HFFc6 (cell line): ENCODE data around the gene KXD1. TPM values are rescaled to one million over a fixed set of nuclear protein-coding genes. Genes with fewer than 3 reads are reported as not detected.

Experiments
- DNase-seq: peaks from one replicate; pipeline ENCODE4 v3.0.0-alpha.2; 2018
- H3K27ac Mint-ChIP-seq: 2 replicates; pipeline ENCODE4 v1.8.0; 2020; ENCODE audit warnings: mild to moderate bottlenecking, mixed read lengths
- H3K27me3 Mint-ChIP-seq: 2 replicates; pipeline ENCODE4 v1.8.0; 2021; ENCODE audit warnings: mild to moderate bottlenecking, moderate library complexity, mixed read lengths; ENCODE audit not compliant: insufficient read depth
- H3K36me3 Mint-ChIP-seq: 2 replicates; pipeline ENCODE4 v1.8.0; 2021; ENCODE audit warnings: low read depth, mixed read lengths
- H3K4me1 Mint-ChIP-seq: 2 replicates; pipeline ENCODE4 v1.8.0; 2020; ENCODE audit warnings: low read depth, mixed read lengths
- H3K4me3 Mint-ChIP-seq: 2 replicates; pipeline ENCODE4 v1.8.0; 2020; ENCODE audit warnings: mild to moderate bottlenecking, moderate library complexity, mixed read lengths
- H3K9me3 Mint-ChIP-seq: 2 replicates; pipeline ENCODE4 v1.8.0; 2020; ENCODE audit warnings: mild to moderate bottlenecking, mixed read lengths
- total RNA-seq, 6 experiments: library from RNA; stranded (reverse); fragmentation: NEBNext Ultra II Directional; extraction: Animal tissue kit (Norgen Biotek cat#: 25700); gene quantifications; 2 replicates in 1 of 6; 3 replicates in 5 of 6; pipeline ENCODE4 v1.2.3, GENCODE V29; 2021
- TF ChIP-seq, protein P1 (sequence below): fragments of 200-600 bp; sonication (generic); IDR thresholded peaks from 2 replicates; pipeline ENCODE4 v1.5.0; 2021; ENCODE audit warnings: antibody characterized with exemption, mild to moderate bottlenecking

KXD1 gene
- total RNA-seq, 6 experiments from 2014 or later: 109 to 123 (median 115) TPM

- Mint-ChIP-seq H3K27me3 (peaks cover 3% of the 10 kb centered on the region), H3K27ac (peak within 1 kb of the TSS; percentile 86), H3K4me1 (peaks cover 25% of the 10 kb centered on the region), H3K9me3 (no peaks in the 10 kb centered on the region), H3K4me3 (peak within 1 kb of the TSS; percentile 88), H3K36me3 (peaks cover 7% of the 10 kb centered on the region; the same call in 1 of the 2 replicates)
- TF ChIP-seq, protein P1, sequence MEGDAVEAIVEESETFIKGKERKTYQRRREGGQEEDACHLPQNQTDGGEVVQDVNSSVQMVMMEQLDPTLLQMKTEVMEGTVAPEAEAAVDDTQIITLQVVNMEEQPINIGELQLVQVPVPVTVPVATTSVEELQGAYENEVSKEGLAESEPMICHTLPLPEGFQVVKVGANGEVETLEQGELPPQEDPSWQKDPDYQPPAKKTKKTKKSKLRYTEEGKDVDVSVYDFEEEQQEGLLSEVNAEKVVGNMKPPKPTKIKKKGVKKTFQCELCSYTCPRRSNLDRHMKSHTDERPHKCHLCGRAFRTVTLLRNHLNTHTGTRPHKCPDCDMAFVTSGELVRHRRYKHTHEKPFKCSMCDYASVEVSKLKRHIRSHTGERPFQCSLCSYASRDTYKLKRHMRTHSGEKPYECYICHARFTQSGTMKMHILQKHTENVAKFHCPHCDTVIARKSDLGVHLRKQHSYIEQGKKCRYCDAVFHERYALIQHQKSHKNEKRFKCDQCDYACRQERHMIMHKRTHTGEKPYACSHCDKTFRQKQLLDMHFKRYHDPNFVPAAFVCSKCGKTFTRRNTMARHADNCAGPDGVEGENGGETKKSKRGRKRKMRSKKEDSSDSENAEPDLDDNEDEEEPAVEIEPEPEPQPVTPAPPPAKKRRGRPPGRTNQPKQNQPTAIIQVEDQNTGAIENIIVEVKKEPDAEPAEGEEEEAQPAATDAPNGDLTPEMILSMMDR: no peak
- peak; percentile 75 for DNase-seq
Observed at GRCh38 chr19:18542941-18543813, 14.5 kb upstream of the KXD1 start, which contains the start of gene FKBP8. Gene FKBP8, minus strand, starts transcription at chr19:18543573. Its CDS starts 1,603 bp downstream, at chr19:18541970.

DNA sequence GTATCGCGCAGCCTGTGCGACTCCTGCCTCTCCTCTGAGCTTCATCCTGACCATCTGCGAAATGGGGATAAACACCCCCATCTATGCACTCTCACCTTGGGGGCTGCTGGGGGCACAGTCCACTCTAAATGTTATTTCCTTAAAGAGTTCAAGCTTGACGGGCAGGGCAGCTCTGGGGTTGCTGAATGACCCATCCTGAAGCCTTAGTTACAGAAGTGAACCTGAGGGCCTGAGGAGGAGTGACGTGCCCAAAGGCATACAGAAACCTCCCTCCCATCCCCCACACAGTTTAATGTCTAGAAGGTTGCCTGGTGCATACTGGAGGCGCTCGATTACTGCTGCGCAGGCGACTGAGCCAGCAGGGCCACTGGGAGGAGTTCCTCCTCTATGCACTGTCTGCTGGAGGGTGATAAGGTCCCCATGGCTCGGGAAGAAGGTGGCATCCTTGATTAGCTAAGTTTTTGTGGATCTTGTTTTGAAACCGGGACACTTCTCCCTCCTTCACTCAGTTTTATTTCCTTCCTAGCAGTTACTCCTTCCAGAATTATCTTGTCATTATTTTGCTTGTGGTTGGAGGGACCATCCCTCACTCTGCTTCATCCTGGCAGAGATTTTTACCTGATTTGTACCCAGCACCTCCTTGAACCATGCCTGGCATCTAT, 13.7 kb upstream of the KXD1 start:
- Mint-ChIP-seq H3K36me3 (peaks cover 7% of the 10 kb centered on the region; the same call in 1 of the 2 replicates), H3K4me3 (peak overlapping the region; percentile 85), H3K9me3 (no peaks in the 10 kb centered on the region), H3K27me3 (peaks cover 3% of the 10 kb centered on the region), H3K4me1 (peaks cover 25% of the 10 kb centered on the region), H3K27ac (peak overlapping the region; percentile 77)
- DNase-seq: peak; percentile 52
- TF ChIP-seq, protein P1: no peak

DNA sequence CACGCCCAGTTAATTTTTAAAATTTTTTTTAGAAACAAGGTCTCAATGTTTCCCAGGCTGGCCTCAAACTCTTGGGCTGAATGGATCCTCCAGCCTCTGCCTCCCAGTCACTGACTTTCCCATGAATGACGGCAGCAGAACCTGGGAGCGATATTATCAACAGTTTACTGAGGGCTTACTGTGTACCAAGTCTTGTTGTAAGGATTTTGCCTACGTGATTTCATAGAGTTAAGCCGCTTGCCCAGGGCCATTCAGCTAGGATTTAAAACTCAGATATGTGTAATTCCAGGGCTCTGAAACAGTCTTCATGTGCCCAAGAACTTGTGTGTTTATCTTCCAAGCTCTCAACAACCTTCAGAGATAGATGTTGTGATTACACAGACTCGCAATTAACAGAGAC, 6.0 kb upstream of the KXD1 start:
- Mint-ChIP-seq H3K9me3 (no peaks in the 10 kb centered on the region), H3K4me1 (no peaks in the 10 kb centered on the region), H3K27ac (no peak overlapping the region), H3K4me3 (no peak overlapping the region), H3K36me3 (no peaks in the 10 kb centered on the region), H3K27me3 (peaks cover 2% of the 10 kb centered on the region)
- TF ChIP-seq, protein P1: no peak
- DNase-seq: no peak

DNA sequence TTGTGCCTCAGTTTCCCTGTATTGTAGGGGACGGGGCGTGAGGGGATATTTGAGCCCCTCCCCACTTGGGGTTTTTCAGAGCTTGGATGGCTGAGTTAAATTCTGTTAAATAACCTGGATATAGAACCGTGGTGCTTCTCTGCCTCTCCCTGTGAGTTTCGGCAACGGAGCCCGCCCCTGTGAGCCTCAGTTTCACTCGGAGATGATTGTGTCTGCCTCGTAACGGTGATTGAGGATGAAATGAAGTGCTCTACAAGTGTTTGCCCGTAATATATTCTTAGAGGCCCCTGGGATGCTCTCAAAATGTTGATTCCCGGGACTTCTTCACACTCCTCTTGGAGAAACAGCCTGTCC, 509 bp downstream of the KXD1 start:
- peaks cover 14% of the 10 kb centered on the region for H3K4me1 Mint-ChIP-seq
- no peaks in the 10 kb centered on the region for H3K9me3 Mint-ChIP-seq
- H3K27me3 Mint-ChIP-seq: no peaks in the 10 kb centered on the region; the same call in 1 of the 2 replicates
- peak overlapping the region; percentile 91 for H3K4me3 Mint-ChIP-seq
- TF ChIP-seq, protein P1: no peak
- peak overlapping the region; percentile 82 for H3K27ac Mint-ChIP-seq
- peaks cover 10% of the 10 kb centered on the region for H3K36me3 Mint-ChIP-seq
- no peak for DNase-seq

GRCh38 chr19:18558604-18559003, 934 bp downstream of the KXD1 start:
- DNase-seq: no peak
- H3K4me3 Mint-ChIP-seq: peak overlapping the region; percentile 91
- no peaks in the 10 kb centered on the region; the same call in 1 of the 2 replicates for H3K27me3 Mint-ChIP-seq
- no peaks in the 10 kb centered on the region for H3K9me3 Mint-ChIP-seq
- peak overlapping the region; percentile 82 for H3K27ac Mint-ChIP-seq
- peaks cover 14% of the 10 kb centered on the region for H3K4me1 Mint-ChIP-seq
- TF ChIP-seq, protein P1: no peak
- peaks cover 10% of the 10 kb centered on the region for H3K36me3 Mint-ChIP-seq
